ENCODE results near the gene PHF8. TPM values are rescaled to one million over a fixed set of nuclear protein-coding genes. Genes with fewer than 3 reads are reported as not detected.

The PHF8 gene
- total RNA-seq, 5 donors from 2014 or later (not counting 1 experiment from before 2014, with no cell fraction given) = 52.3 to 68.1 (median 63.7) TPM

DNA sequence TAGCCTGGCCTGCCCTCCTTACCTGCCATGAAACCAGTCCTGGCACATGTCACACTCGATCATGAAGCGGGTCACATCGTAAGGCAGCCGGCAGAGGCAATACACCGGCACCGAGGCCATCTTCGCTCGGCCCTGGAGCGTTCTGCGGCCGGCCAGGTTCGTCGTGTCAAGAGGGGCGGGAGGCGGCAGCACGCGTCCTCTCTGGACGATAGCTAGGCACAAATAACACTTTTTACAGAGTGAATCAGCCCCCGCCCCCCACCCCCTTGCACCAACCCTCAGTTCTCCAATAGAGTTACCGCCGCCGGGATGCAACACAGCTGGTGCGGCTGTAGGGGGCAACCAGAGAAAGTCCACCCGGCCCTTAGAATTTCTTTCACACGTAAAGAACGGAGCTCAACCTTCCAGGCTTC lies 1.7 kb downstream of the PHF8 start:
- CTCF ChIA-PET = interaction anchor here (0.6 to 2.2 kb wide), 10 partner anchors 140 to 1675 kb away, joined by 3 to 10 read pairs (median 3); partner anchors contain the start of genes FAM120C (in 1 of the 2) and RRAGB (in 1 of the 2)
- H3K36me3 Mint-ChIP-seq = peaks cover 13% of the 10 kb centered on the region
- no peaks in the 10 kb centered on the region for H3K27me3 ChIP-seq (replicated peaks in 1 of 2; ENCODE audit: control insufficient read depth in 2 of 2, extremely low read depth in 1 of 2, insufficient read depth in 2 of 2, low read length in 1 of 2)
- H3K27ac Mint-ChIP-seq = peak overlapping the region; percentile 98
- peak overlapping the region in 1 of 2 donors; percentile 75 for H3K4me3 ChIP-seq (ENCODE audit: control insufficient read depth in 1 of 2, extremely low read depth in 1 of 2, low read length in 1 of 2)
- peaks cover 0 to 28% of the 10 kb centered on the region in 2 donors for H3K36me3 ChIP-seq (ENCODE audit: control insufficient read depth in 2 of 2, extremely low read depth in 1 of 2, insufficient read depth in 1 of 2, low read length in 1 of 2)
- no peaks in the 10 kb centered on the region for H3K9me3 Mint-ChIP-seq
- H3K27ac ChIP-seq (ENCODE audit: low read length) = peak overlapping the region; percentile 41
- ATAC-seq (replicated peaks in 1 of 4) (no peak), DNase-seq (peak in 31 of 35 experiments; percentile 3 to 56 (median 19))
- peaks cover 10 to 13% of the 10 kb centered on the region in 2 experiments for H3K4me1 ChIP-seq (ENCODE audit: control insufficient read depth in 1 of 2, extremely low read depth in 1 of 2, insufficient read depth in 2 of 2, low read length in 2 of 2)
- POLR2A ChIA-PET = interaction anchor here in 1 of 2 donors (1.3 kb wide), 1 partner anchor 359 kb away, joined by 4 read pairs; no protein-coding TSS in a partner anchor
- peaks cover 17 to 28% (median 23%) of the 10 kb centered on the region in 3 donors for H3K4me1 Mint-ChIP-seq
- H3K9me3 ChIP-seq = no peaks in the 10 kb centered on the region
- 6% methylated on average over 12 of the region's 26 CpGs for WGBS (ENCODE audit: insufficient coverage)
- peaks cover 0 to 8% of the 10 kb centered on the region in 2 donors for H3K27me3 Mint-ChIP-seq
- H3K4me3 Mint-ChIP-seq = peak overlapping the region; percentile 91 to 96 (median 94)

DNA sequence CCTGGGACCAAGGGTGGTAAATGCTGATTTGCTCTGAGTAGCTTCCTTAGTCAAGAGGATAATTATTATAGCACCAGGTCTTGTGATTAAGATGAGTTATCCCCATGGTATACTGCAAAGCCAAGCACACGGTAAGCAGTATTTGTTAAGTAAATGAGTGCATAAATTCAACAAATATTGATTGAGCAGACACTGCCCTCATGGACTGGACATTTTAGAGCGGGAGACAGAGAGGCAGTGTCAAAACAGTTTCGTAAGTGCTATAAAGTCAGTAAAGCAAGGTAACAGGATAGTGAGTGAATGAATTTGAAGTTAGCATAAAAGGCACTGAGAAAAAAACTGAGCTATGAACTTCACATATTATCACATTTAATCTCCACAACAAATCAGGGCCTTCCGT lies 13.9 kb downstream of the PHF8 start:
- POLR2A ChIA-PET = interaction anchor here in 1 of 2 donors (0.6 kb wide), 1 partner anchor 15 kb away, joined by 3 read pairs; no protein-coding TSS in a partner anchor
- Histone ChIP-seq H3K4me1 (ENCODE audit: control insufficient read depth in 1 of 2, extremely low read depth in 1 of 2, insufficient read depth in 2 of 2, low read length in 2 of 2) (peaks cover 0 to 2% of the 10 kb centered on the region in 2 experiments), H3K9me3 (no peaks in the 10 kb centered on the region), H3K27ac (ENCODE audit: low read length) (no peak overlapping the region), H3K36me3 (ENCODE audit: control insufficient read depth in 2 of 2, extremely low read depth in 1 of 2, insufficient read depth in 1 of 2, low read length in 1 of 2) (peaks cover 0 to 69% of the 10 kb centered on the region in 2 donors), H3K4me3 (ENCODE audit: control insufficient read depth in 1 of 2, extremely low read depth in 1 of 2, low read length in 1 of 2) (no peak overlapping the region), H3K27me3 (replicated peaks in 1 of 2; ENCODE audit: control insufficient read depth in 2 of 2, extremely low read depth in 1 of 2, insufficient read depth in 2 of 2, low read length in 1 of 2) (no peaks in the 10 kb centered on the region)
- Mint-ChIP-seq H3K27me3 (peaks cover 0 to 22% of the 10 kb centered on the region in 2 donors), H3K4me3 (no peak overlapping the region), H3K9me3 (no peaks in the 10 kb centered on the region), H3K4me1 (peaks cover 2 to 33% (median 33%) of the 10 kb centered on the region in 3 donors), H3K36me3 (peaks cover 48% of the 10 kb centered on the region), H3K27ac (no peak overlapping the region)
- CTCF ChIA-PET = no interaction called here
- ATAC-seq (replicated peaks in 1 of 4) = no peak
- no CpG with 5 or more reads among the region's 4 CpGs for WGBS (ENCODE audit: insufficient coverage)
- no peak for DNase-seq

- H3K27me3 ChIP-seq (replicated peaks in 1 of 2; ENCODE audit: control insufficient read depth in 2 of 2, extremely low read depth in 1 of 2, insufficient read depth in 2 of 2, low read length in 1 of 2) = no peaks in the 10 kb centered on the region
- CTCF ChIA-PET = no interaction called here
- DNase-seq (no peak), ATAC-seq (replicated peaks in 1 of 4) (no peak)
- POLR2A ChIA-PET = interaction anchor here in 1 of 2 donors (0.5 kb wide), 1 partner anchor 17 kb away, joined by 3 read pairs; no protein-coding TSS in a partner anchor
- Mint-ChIP-seq H3K9me3 (no peaks in the 10 kb centered on the region), H3K27me3 (peaks cover 0 to 24% of the 10 kb centered on the region in 2 donors), H3K4me3 (no peak overlapping the region), H3K4me1 (peaks cover 2 to 35% (median 34%) of the 10 kb centered on the region in 3 donors), H3K36me3 (peaks cover 51% of the 10 kb centered on the region), H3K27ac (no peak overlapping the region)
- H3K4me1 ChIP-seq (ENCODE audit: control insufficient read depth in 1 of 2, extremely low read depth in 1 of 2, insufficient read depth in 2 of 2, low read length in 2 of 2) = peaks cover 0 to 2% of the 10 kb centered on the region in 2 experiments
- peaks cover 0 to 68% of the 10 kb centered on the region in 2 donors for H3K36me3 ChIP-seq (ENCODE audit: control insufficient read depth in 2 of 2, extremely low read depth in 1 of 2, insufficient read depth in 1 of 2, low read length in 1 of 2)
- H3K9me3 ChIP-seq = no peaks in the 10 kb centered on the region
- WGBS (ENCODE audit: insufficient coverage) = 100% methylated on average over 5 of the region's 10 CpGs
- no peak overlapping the region for H3K4me3 ChIP-seq (ENCODE audit: control insufficient read depth in 1 of 2, extremely low read depth in 1 of 2, low read length in 1 of 2)
- H3K27ac ChIP-seq (ENCODE audit: low read length) = no peak overlapping the region
These were observed 14.6 kb downstream of the PHF8 start for GRCh38 chrX:54029529-54030143.

- Histone ChIP-seq H3K27ac (ENCODE audit: low read length) (no peak overlapping the region), H3K27me3 (replicated peaks in 1 of 2; ENCODE audit: control insufficient read depth in 2 of 2, extremely low read depth in 1 of 2, insufficient read depth in 2 of 2, low read length in 1 of 2) (no peaks in the 10 kb centered on the region), H3K4me1 (ENCODE audit: control insufficient read depth in 1 of 2, extremely low read depth in 1 of 2, insufficient read depth in 2 of 2, low read length in 2 of 2) (peaks cover 0 to 2% of the 10 kb centered on the region in 2 experiments), H3K36me3 (ENCODE audit: control insufficient read depth in 2 of 2, extremely low read depth in 1 of 2, insufficient read depth in 1 of 2, low read length in 1 of 2) (peaks cover 0 to 54% of the 10 kb centered on the region in 2 donors), H3K4me3 (ENCODE audit: control insufficient read depth in 1 of 2, extremely low read depth in 1 of 2, low read length in 1 of 2) (no peak overlapping the region), H3K9me3 (no peaks in the 10 kb centered on the region)
- 89% methylated on average over 1 of the region's 5 CpGs for WGBS (ENCODE audit: insufficient coverage)
- no peak overlapping the region for H3K27ac Mint-ChIP-seq
- ChIA-PET CTCF (no interaction called here), POLR2A (no interaction called here)
- H3K4me1 Mint-ChIP-seq = peaks cover 0 to 25% (median 25%) of the 10 kb centered on the region in 3 donors
- no peak for ATAC-seq (replicated peaks in 1 of 4)
- no peak overlapping the region for H3K4me3 Mint-ChIP-seq
- H3K9me3 Mint-ChIP-seq = no peaks in the 10 kb centered on the region
- peaks cover 47% of the 10 kb centered on the region for H3K36me3 Mint-ChIP-seq
- no peak for DNase-seq
- H3K27me3 Mint-ChIP-seq = peaks cover 0 to 10% of the 10 kb centered on the region in 2 donors
These were observed 19.9 kb downstream of the PHF8 start for GRCh38 chrX:54024350-54024749.

- Mint-ChIP-seq H3K36me3 (peaks cover 38% of the 10 kb centered on the region), H3K4me1 (no peaks in the 10 kb centered on the region), H3K9me3 (no peaks in the 10 kb centered on the region), H3K4me3 (no peak overlapping the region), H3K27ac (no peak overlapping the region), H3K27me3 (peaks cover 0 to 3% of the 10 kb centered on the region in 2 donors)
- ATAC-seq (replicated peaks in 1 of 4) (no peak), DNase-seq (no peak)
- ChIA-PET POLR2A (no interaction called here), CTCF (interaction anchor here in 1 of 2 donors (0.6 kb wide), 1 partner anchor 458 kb away, joined by 3 read pairs; no protein-coding TSS in a partner anchor)
- WGBS (ENCODE audit: insufficient coverage) = no CpG with 5 or more reads among the region's 1 CpG
- H3K36me3 ChIP-seq (ENCODE audit: control insufficient read depth in 2 of 2, extremely low read depth in 1 of 2, insufficient read depth in 1 of 2, low read length in 1 of 2) = peaks cover 0 to 42% of the 10 kb centered on the region in 2 donors
- no peaks in the 10 kb centered on the region for H3K4me1 ChIP-seq (ENCODE audit: control insufficient read depth in 1 of 2, extremely low read depth in 1 of 2, insufficient read depth in 2 of 2, low read length in 2 of 2)
- no peaks in the 10 kb centered on the region for H3K9me3 ChIP-seq
- H3K27me3 ChIP-seq (replicated peaks in 1 of 2; ENCODE audit: control insufficient read depth in 2 of 2, extremely low read depth in 1 of 2, insufficient read depth in 2 of 2, low read length in 1 of 2) = no peaks in the 10 kb centered on the region
- H3K4me3 ChIP-seq (ENCODE audit: control insufficient read depth in 1 of 2, extremely low read depth in 1 of 2, low read length in 1 of 2) = no peak overlapping the region
- H3K27ac ChIP-seq (ENCODE audit: low read length) = no peak overlapping the region
These were observed 31.3 kb downstream of the PHF8 start for GRCh38 chrX:54012830-54013500.

DNA sequence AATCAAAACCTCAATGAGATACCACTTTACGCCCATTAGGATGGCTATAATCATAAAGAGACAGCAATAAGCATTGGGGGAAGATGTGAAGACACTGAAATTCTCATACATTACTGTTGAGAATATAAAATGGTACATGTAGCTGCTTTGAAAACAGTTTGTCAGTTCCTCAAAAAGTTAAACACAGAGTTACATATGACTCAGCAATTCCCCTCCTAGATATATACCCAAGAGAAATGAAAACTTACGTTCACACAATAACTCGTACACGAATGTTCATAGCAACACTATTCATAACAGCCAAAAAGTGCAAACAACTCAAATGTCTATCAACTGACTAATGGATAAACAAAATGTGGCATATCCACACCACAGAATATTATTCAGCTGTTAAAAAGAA lies 36.6 kb downstream of the PHF8 start:
- peaks cover 35% of the 10 kb centered on the region for H3K36me3 Mint-ChIP-seq
- H3K4me3 Mint-ChIP-seq = no peak overlapping the region
- ChIA-PET CTCF (no interaction called here), POLR2A (no interaction called here)
- H3K9me3 ChIP-seq = no peaks in the 10 kb centered on the region
- WGBS (ENCODE audit: insufficient coverage) = no CpG with 5 or more reads among the region's 4 CpGs
- H3K27ac Mint-ChIP-seq = no peak overlapping the region
- no peaks in the 10 kb centered on the region for H3K9me3 Mint-ChIP-seq
- ATAC-seq (replicated peaks in 1 of 4) (no peak), DNase-seq (no peak)
- no peaks in the 10 kb centered on the region for H3K27me3 ChIP-seq (replicated peaks in 1 of 2; ENCODE audit: control insufficient read depth in 2 of 2, extremely low read depth in 1 of 2, insufficient read depth in 2 of 2, low read length in 1 of 2)
- peaks cover 0 to 2% (median 0%) of the 10 kb centered on the region in 3 donors for H3K4me1 Mint-ChIP-seq
- no peak overlapping the region for H3K4me3 ChIP-seq (ENCODE audit: control insufficient read depth in 1 of 2, extremely low read depth in 1 of 2, low read length in 1 of 2)
- H3K4me1 ChIP-seq (ENCODE audit: control insufficient read depth in 1 of 2, extremely low read depth in 1 of 2, insufficient read depth in 2 of 2, low read length in 2 of 2) = no peaks in the 10 kb centered on the region
- H3K27ac ChIP-seq (ENCODE audit: low read length) = no peak overlapping the region
- no peaks in the 10 kb centered on the region for H3K27me3 Mint-ChIP-seq
- peaks cover 0 to 5% of the 10 kb centered on the region in 2 donors for H3K36me3 ChIP-seq (ENCODE audit: control insufficient read depth in 2 of 2, extremely low read depth in 1 of 2, insufficient read depth in 1 of 2, low read length in 1 of 2)

All from T-cell (primary cell).